ENCODE measurements around the gene CLDN18.
A peak's percentile ranks its signal among the peaks of the same experiment; 100 is the strongest.

Gene CLDN18

DNA sequence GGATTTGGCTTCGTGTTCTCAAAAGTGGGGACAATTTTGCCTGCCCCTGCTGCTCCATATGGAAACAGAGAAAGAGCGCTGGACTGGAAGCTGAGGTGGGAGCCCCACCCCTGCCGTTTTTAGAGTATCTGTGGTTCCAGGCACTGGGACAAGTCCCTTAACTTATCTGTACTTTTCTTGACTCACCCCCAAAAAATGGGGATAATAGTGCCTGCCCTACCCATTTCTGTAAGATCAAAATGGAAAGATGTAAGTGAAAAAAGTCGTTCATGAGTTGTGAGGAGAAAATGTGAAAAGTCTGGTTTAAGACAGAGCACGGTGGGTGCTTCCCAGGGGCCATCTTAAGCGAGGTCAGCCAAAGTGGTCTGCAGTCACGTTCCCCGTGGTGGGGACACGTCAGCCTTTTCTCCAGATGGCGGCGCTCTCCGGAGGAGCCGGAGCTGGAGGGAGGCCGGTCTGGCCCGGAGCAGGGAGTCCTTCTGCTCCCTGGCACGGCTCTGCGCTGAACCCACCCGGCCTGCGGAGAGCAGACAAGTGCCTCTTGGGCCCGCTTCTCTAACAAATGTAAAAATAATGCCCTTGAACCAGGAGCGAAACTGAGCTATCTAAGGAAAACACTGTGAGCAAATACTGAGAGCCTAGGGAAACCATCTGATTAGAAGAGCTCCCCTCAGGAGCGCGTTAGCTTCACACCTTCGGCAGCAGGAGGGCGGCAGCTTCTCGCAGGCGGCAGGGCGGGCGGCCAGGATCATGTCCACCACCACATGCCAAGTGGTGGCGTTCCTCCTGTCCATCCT lies at the start of gene CLDN18:
Gene CLDN18, plus strand, starts transcription at position 690 of the 797 bp plus-strand sequence. Its CDS starts 61 bp downstream, at position 751.
- DNase-seq (ENCODE audit: low spot score), result no peak

DNA sequence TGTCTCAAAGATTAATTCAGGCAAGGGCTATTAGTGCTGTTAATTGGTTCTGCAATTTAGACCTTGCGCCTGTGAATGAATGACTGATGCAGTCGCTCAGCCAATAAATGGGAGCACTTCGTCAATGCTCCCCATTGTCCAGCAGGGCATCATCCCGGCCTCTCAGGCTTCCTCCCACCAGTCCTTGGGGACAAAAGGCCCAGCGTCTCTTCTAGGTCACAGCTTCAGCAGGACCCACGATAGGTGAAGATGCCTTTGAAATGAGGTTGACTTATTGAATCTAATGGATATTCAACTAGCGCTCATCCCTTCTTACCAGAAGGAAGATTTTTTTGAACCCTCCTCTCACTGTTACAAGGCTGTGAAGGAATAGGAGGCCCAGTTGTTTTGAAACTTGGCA lies 47.7 kb upstream of the CLDN18 start:
- DNase-seq (ENCODE audit: low spot score), result no peak

DNA sequence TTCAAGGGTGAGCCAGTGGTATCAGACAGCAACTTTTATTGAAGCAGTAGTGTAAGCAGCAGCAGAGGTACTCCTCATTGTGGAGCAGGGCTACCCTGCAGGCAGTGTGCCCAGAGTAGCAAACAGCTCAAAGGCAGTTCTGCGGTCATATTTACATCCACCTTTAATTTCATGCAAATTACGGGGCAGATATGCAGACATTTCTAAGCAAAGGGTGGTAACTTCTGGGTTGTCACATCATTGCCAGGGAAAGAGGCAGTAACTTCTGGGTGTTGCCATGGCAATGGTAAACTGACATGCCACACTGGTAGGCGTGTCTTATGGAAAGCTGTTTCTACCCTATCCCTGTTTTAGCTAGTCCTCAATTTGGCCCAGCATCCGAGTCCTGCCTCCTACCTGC lies 46.5 kb upstream of the CLDN18 start:
- DNase-seq (ENCODE audit: low spot score), result no peak

DNA sequence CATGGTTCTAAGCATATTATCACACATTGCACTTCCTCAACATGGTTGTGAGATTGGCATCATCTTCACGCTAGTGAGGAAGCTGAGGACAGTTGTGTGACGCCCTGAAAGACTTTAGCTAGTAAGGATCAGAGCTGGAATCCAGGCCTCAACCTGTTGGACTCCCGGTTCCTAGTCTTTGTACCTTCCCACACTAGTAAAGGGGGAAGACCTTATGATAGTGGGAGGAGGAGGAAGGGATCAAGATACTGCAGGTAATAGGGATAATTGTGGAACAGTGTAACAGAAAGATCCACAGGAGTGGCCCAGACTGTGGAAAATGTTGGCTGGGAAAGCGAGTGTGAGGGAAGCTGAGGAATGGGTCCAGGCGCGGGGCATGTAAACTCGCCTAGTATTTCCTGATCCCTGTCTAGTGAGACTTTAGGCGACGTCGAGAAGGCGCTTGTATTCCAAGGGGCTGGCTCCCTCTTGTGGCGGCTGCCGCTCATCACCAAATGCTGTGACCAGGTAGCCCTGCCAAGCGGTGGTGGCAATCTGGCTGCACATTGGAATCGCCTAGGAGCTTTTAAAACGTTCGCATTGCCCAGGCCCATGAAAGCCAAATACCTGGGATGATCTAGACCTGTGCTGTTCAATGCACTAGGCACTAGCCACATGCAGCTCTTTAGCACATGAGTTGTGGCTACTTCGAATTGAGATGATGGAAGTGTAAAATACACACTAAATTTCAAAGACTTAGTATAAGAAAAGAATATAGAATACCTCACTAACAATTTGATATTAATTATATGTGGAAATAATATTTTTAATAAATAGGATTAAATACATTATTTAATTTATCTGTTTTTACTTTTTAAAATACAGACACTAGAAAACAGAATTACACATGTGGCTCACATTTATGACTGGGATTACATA lies 38.8 kb upstream of the CLDN18 start:
- peak; percentile 21 for DNase-seq (ENCODE audit: low spot score)

DNA sequence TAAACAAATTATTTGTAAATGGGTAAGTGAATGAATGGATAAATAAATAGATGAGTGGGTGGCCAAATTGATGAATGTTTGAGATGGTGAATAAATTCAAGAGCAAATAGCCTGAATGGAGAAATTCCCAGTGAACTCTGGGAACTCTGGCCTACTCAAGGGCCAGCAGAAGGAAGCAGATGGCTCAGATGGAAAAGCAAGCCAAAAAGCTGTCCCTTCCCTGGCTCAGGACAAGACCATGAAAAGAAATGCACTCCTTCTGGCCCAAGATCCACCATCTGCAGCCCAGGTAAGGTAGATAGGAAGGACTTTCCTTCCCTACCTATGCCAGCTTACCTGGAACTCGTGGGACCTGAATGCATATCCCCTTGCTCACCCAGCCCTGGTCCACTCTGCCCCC lies 37.6 kb upstream of the CLDN18 start:
- DNase-seq (ENCODE audit: low spot score), result no peak

DNA sequence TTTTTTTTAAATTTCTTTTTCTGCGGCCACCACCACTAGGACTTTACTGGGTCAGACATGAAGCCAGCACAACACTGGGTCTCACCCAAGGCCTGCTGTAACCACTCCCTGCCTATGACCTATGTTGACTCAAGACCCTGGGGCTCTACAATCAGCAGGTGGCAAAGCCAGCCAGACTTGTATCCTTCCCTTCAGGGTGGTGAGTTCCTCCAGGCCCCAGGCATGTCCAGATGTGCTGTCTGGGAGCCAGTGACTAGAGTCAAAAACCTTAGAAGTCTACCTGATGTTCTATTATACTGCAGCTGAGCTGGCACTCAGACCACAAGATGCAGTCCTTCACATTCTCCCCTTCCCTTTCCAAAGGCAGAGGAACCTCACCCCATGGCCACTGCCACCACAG lies 31.6 kb upstream of the CLDN18 start:
- no peak for DNase-seq (ENCODE audit: low spot score)

DNA sequence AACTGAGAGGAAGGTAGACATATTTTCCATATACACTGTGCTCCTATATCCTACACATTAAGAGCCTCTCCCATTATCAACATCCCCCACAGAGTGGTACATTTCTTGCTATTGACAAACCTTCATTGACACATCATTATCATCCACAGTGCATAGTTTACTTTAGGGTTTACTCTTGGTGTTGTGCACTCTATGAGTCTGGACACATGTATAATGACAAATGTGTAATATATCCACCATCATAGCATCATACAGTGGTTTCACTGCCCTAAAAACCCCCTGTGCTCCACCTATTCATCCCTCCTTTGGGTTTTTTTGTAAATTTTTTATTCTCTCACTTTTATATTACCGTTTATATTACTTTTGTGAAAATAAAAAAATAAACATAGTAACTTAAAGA lies 22.2 kb upstream of the CLDN18 start:
- no peak for DNase-seq (ENCODE audit: low spot score)

DNA sequence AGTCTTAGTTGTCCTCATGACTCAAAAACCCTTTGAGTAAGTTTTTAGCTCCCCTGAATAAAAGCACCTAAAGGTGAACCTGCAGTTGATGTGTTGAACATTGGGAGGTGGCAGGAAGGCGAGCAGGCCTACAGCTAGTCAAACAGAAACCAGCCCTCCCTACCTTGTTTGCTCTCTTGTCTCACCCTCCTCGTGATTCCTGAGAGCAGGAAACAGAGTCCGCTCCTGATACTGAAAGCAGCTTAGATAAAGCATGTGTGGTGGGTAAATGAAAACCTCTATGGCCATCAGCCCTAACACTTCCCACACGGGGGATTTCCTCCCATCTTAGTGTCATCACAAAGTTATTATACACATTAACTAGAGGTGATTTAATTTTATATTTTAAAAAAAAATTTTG lies 21.8 kb upstream of the CLDN18 start:
- DNase-seq (ENCODE audit: low spot score), result no peak

DNA sequence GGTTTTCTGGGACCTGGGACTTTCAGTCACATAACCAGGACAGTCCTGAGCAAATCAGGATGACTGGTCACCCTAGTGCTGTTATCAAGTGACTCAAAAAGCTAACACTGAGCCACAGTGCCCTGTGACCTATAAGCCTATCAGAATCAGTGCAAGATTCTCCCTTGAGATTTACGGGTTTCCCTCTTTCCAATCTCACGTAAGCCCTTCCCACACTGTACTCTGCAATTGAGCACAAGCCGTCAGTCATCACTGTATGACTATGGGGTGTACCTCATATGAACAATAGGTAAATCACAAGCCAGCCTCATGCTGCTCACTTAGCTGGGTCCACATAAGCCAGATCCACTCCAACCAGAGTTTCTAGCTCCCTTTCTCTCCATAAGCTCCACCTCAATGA lies 21.0 kb upstream of the CLDN18 start:
- no peak for DNase-seq (ENCODE audit: low spot score)

DNA sequence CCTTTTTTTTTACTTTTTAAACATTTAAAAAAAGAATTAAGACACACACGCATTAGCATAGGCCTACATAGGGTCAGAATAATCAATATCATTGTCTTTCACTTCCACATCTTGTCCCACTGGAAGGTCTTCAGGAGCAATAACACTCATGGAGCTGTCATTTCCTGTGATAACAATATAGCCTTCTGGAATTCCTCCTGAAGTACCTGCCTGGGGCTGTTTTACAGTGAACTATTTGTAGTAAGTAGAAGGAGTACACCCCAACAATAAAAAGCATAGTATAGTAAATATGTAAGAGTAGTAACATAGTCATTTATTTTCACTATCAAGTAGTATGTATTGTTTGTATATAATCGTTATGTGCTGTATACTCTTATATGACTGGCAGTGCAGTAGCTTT lies 19.5 kb upstream of the CLDN18 start:
- no peak for DNase-seq (ENCODE audit: low spot score)

DNA sequence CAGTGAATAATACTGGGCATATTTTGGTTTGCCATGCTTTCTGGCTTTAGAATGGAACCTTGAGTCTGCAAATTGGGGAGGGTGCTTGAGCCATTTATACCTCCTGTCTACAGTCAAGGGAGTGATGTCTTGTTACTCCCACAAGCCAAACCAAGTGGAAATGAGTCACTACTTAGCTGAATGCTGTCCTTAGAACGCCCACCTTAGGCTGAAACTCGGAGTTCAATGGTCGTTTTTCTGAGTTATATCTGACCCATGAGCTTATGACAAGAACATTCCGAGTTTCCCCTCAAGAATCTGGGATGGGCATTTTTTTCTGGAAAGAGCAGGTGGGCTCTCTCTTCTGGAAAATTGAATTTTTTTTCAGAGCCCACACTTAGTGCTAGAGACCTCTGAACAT lies 17.4 kb upstream of the CLDN18 start:
- no peak for DNase-seq (ENCODE audit: low spot score)

DNA sequence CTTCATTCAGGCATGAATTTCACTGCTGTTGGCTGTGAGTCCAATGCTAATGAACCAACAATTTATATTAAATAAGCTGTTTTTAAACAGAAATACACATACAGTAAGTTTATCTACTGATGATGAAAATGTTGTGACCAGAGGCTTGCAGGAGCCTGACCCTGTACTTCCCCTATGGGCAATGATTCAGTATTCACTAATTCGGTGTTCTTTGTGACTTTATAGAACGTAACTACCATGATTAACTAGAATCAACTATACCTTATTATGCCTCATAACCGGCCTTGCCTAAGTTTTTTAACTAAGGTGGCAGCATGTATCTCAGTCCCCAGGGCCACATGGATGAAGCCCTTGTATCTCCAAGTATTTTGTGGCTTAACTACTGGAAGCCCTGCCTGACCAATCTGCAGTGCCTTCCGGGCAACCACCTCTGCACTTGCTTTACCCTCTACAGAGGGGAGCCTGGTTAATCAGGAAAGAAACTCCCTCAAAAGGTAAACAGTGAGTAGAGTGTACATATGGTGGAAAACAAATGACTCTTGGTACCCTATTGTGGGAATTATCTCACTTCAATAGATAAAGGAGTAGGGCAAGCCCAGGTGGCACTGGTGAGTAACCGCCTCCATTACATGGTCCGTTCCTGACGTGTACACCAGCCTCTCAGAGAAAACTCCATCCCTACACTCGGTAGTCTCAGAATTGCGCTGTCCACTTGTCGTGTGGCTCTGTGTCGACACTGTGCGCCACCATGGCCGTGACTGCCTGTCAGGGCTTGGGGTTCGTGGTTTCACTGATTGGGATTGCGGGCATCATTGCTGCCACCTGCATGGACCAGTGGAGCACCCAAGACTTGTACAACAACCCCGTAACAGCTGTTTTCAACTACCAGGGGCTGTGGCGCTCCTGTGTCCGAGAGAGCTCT lies 11.6 kb upstream of the CLDN18 start:
- no peak for DNase-seq (ENCODE audit: low spot score)

DNA sequence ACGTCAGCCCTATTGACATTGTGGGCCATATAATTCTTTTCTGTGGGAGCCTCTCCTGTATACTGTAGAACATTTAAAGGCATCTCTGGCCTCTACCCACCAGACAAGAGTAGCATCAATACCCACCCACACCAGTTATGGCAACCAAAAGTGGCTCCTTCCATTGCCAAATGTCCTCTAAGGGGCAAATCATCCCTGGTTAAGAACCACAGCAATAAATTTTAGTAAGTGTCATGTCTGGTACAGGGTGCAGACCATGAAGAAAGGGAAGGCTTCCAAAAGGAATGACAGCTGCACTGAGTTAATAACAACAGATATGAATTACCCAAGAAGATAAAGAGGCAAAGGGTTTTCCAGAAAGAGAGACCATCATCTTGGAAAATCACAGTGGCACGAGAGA lies 6.9 kb upstream of the CLDN18 start:
- DNase-seq (ENCODE audit: low spot score), result no peak

DNA sequence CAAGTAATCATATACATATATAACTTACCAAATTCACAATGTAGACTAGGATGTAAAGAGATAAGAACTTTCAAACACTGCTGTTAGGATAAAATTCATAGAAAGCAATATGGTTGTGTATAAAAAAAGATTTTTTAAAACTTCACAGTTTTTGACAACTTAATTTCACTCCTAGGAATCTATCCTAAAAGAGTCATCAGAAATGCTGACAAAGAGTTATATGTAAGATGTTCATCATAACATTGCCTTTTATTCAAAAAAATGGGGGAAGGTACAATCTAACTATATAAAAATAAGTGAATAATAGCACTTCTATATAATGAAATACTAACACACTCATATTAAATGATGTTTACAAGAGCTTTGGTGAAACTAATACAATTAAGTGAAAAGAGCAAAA lies 4.3 kb upstream of the CLDN18 start:
- DNase-seq (ENCODE audit: low spot score), result no peak

DNA sequence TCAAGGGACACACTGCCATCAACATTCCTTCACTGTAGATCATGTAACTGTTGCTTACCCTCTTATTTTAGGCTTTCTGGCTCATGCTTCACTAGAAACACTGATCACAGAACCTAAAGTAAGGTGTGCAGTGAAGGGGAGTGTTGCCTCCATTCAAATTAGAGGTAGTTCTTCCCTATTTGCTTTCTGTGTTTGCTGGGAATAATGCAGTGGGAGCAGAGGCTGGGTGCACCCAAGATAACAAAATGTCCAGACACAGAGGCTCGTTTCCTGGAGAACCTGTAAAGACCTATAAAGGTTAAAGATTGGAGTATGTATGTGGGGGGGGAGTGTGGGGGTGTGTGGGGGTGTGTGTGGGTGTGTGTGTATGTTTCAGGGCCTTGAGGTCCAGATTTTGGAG lies 2.1 kb upstream of the CLDN18 start:
- no peak for DNase-seq (ENCODE audit: low spot score)

DNA sequence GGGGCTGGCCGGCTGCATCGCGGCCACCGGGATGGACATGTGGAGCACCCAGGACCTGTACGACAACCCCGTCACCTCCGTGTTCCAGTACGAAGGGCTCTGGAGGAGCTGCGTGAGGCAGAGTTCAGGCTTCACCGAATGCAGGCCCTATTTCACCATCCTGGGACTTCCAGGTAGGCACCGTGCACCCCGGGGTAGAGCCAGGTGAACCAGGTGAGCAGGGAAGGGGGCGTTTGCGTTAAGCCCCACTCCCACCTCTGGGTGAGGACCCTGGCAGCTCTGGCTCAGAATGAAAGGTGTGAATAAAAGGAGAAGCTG lies 267 bp downstream of the CLDN18 start:
- no peak for DNase-seq (ENCODE audit: low spot score)

DNA sequence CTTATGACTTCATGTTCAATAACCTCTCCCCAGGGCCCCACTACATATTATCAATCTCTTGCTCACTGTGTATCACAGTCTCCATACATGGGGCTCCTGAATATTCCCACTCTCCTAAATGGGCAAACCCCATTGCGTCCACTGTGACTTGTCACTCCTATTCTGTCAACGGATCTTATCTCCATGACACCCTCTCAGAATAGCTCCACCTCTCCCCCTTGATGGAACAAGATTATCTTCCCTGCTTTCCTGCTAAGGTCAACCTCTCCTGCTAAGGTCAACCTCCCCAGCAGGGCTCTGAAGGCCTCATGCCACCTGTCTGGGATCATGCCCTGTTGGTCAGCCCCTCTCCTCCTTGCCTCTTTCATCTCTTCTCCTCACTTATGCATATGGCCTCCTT lies 1.8 kb downstream of the CLDN18 start:
- DNase-seq (ENCODE audit: low spot score), result no peak

DNA sequence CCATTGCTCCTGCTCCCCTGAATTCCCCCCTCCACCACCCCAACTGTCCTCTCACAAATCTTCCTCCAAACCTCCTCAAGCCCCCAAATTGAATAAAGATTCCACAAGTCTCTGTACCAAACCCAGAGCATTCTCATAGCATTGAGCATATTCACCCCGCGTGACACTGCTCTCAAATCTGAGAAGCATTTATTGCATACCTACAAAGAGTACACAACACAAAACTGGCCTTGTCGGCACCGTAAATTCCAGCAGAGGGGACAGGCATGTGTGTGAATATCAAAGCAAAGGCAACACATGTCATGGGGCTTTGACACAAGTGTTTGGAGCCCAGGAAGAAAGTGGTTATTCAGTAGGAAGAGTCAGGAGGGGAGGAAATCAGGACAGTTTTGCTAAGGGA lies 2.6 kb downstream of the CLDN18 start:
- no peak for DNase-seq (ENCODE audit: low spot score)

DNA sequence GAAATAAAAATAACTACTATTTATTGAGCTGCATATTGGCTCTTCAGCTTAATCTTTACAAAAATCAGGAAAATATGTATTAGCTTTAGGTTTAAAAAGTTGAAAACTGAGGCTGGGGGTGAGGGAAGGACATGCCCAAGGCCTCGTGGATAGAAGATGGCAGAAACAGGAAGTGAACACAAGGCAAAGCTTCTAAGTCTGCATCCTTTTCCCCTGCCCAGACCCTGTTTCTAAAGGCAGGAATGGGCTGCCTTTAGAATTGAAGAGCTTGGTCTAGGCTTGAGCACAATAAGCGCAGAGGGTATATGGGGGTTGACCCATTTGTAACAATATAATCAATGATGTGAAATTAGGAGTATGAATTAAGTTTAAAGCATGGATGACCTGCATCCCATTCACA lies 6.1 kb downstream of the CLDN18 start:
- DNase-seq (ENCODE audit: low spot score), result no peak

DNA sequence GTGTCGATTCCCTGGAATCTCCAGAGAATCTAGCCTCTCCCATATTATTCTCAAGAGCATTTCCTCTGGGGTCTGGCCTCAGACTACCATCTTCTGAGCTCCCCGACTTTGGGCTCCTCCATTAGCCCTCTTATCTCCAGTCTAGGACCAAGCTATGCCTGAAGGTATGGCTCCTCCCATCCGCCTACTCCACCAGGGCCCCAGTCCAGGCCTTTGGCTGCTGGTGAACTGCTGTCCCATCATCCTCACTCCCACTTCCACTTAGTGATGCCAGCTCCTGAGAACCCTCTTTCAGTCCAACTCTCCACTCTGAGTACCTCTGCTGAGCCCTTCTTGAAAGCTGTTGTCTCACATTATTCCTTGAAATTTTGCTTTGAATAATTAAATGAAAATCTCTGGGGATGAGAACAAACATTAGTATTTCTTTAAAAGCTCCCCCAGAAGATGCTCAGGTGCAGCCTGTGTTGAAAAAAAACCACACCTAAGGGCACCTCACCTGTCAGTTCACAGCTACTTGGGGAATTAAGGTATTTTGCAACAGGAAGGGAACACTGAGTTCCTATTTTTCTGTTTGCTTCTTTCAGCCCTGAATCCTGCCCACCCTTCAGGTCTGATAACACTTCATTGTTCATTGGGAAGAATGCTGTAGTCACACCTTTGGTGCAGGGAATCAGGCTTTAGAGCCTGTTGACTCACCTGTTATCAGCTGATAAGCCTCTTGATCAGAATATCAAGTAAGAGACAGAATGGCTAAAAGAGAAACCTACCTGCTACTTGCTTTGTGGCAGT lies 9.5 kb downstream of the CLDN18 start:
- no peak for DNase-seq (ENCODE audit: low spot score)

DNA sequence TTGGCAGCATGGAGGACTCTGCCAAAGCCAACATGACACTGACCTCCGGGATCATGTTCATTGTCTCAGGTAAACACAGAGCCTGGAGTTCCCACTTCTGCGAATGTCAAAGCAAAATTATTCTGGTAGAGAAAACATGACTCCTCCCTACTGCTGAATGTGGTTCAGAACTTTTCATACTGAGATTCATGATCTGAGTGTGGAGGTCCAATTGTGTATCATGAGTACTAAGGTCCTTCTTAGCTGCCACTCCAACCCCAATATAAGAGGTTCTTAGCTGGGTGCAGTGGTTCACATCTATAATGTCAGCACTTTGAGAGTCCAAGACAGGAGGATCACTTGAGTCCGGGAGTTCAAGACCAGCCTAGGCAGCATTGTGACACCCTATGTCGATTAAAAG lies 13.8 kb downstream of the CLDN18 start:
- no peak for DNase-seq (ENCODE audit: low spot score)

DNA sequence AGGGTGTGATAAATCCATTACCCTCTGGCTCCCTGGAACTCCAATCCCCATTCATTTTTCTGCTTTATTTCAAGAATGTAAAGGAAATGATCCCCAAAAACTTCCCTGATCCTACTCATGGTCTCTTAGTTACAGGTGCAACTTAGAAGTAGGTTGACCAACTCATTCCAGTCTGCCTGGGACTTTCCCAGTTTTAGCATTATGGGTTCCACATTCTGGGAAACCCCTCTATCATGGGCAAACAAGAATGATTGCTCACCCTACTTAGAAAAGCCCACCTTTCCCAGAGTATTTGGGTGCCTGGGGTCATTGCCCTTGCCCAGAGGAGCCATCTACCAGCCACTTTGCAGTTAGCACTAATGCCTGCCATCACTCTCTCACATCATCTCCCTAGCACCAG lies 15.6 kb downstream of the CLDN18 start:
- DNase-seq (ENCODE audit: low spot score), result no peak
